Measurements from ENCODE around the gene EXOC6B.
"Not testable (repeated sequence)": the region's sequence is repeated elsewhere in the genome, so short reads cannot be mapped to it uniquely, and the experiment has no call there.

Gene EXOC6B

DNA sequence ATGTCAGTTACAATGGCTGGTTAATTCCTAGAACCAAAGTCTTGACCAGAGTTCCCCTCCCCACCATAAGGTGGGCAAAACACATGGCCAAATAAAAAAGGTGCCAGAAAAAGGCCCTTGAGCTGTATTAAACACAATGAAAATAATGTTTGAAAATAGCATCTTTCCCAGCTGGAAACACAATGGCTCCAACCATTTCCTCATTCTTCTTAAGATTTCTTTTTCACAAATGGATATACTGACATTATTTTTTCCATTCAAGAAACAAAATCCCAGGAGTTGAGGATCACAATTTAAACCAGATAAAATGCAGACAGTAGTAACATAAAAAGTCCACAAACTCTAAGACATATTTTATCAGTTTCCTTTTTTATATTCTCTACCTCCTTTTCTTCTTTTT, 143.8 kb downstream of the EXOC6B start:
- no peak for DNase-seq (ENCODE audit: low read depth, low spot score)

DNA sequence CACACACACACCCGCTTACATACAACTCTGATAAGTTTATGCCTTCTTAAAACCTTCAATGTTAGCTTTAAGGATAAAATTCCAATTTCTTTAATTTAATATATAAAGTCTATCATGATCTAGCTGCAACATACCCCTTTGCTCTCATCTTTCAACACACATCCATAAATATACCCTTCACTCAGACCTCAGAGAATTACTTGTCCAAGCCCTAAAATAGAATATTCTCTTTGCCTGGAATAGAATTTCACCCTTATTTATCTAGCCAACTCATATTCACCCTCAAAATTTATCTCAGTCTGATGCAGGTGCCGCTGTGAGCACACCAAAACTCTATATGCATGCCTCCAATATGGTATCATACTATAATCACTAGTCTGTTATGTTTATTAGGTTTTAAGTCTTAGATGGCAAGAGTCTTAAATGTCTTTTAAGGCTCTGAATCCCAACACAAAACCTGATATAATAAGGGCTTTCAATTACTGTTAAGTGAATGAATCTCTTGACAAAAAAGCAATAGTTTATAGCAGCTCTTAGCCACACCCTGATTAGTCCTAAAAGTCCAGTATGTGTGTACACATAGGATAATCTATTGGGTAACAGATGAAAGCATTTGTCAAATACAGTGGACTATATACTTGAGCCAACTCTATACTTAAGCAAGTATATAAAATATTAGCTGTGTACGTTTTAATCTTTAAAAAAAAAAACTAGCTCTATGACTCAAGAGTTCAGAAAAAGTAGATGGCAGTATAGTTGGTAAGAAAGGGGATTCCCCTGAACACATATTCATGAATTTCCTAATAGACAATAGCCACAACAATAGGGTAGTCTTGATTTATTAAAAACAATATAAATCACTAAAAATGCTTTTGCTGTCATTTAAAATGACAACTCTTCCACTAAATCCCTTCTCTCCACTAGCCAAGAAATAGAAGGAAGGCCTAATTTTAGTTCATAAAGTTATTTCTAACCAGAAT, 144.5 kb downstream of the EXOC6B start:
- DNase-seq (ENCODE audit: low read depth, low spot score), result no peak

DNA sequence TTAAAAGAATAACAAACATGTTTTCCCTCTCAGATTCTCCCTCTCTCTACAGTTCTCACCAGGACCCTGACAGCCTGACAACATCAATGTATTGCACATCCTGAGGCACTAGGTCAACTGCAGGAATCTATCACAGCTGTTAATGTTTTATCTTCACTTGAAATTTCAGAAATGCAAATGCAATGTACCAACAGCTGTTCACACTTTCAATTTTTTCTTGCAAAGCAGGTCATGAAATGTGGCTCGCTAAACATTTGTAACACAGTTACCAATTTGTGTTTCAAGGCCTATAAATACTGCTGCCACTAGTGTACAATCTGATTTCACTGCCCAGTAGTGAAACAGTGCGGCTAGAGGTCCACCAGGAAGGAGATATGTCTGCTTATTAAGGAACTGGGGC, 147.8 kb downstream of the EXOC6B start:
- no peak for DNase-seq (ENCODE audit: low read depth, low spot score)

DNA sequence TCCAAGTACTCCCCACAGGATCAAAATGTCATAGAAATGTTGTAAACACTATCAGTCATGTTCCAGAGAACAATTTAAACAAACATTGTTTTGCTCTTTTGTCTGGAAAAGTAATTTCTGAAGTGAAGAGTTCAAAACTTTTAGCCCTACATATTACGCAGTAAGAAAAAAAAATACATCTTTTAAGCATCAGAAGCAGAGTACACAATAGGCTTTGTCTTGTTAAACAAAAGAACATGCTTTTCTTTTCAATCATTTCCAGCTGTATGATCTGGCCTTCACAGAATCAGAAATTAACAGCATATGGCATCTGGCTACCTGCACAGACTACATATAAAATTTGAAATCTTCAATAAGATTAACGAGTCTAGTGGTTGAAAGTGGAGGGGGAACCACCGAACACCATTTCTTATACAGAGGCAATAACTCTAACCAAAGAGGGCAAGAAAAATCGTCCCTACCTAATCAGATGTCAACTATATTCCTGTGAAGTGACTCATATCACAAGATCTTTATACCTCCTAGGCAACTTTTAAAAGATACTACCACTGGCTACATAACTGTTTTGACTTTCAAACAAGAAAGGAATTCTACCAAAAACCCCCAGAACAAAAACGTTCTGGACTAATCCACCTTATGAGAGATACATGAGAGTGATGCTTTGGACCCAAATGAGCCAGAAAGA, 149.3 kb downstream of the EXOC6B start:
- no peak for DNase-seq (ENCODE audit: low read depth, low spot score)

DNA sequence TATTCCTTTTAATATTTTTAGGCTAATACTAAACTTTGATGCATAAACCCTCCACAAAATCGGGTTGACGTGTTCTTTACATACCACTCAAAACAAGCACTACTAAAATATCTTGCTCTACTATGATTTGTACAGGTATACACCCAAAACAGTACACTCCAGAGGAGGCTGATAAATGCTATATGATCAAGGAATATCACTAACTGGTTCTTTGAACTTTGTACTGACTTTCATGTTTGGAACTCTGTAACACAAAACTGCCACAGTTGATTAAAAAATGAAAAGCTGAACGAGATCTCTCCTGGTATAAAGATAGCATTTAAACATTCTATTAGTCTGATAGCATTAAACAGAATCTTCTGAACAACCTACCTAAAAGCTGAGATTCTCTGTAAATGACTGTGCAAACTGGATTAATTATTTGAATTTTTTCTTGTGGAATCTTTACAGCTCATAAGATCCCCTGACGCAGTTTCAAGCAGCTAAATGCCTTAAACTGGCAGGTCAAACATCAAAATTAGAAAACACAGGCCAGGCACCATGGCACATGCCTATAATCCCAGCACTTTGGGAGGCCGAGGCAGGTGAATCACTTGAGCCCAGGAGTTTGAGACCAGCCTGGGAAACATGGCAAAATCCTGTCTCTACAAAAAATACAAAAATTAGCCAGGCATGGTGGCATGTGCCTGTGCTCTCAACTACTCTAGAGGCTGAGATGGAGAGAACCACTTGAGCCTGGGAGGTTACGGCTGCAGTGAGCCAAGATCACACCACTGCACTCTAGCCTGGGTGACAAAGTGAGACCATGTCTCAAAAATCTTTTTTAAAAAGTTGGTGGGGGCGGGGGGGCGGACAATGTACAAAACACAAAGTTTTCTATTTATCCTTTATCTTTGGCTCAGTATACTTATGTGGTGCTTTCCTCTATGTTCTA, 150.6 kb downstream of the EXOC6B start:
- no peak for DNase-seq (ENCODE audit: low read depth, low spot score)

DNA sequence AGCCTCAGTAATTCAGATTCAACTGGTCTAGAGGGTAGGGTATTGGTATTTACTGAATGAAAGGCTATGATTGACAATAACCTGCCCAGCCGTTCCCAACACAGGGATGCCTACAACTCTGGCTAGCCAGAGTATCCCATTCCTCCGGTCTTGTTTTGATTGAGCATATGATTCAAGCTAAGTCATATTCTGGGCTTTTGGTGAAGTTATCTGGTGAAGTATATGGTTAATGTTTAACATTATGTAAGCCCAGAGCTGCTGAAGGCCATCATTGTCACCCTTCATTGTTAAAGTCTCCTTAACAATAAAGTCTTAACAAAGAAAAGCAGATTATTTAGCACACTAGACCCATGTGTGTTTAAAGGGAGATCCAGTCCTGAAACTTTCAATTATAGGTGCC, 152.6 kb downstream of the EXOC6B start:
- no peak for DNase-seq (ENCODE audit: low read depth, low spot score)

DNA sequence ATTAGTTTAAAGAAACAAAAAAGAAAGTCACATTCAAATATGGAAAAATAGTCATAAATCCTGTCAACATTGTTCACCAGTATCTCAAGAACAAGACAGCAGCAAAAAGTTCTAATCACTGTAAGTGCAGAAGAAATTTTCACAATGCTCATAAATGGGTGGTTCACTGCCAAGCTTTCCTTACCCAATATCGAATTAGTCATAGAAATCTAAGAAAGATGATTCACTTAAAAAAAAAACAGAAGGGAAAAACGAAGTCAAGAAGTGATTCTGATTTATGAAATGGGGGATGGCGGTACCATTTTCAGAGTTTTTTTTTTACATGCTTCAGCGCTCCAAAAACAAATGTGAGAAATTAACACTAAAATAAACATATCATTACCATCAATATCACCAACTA, 156.7 kb downstream of the EXOC6B start:
- no peak for DNase-seq (ENCODE audit: low read depth, low spot score)

DNA sequence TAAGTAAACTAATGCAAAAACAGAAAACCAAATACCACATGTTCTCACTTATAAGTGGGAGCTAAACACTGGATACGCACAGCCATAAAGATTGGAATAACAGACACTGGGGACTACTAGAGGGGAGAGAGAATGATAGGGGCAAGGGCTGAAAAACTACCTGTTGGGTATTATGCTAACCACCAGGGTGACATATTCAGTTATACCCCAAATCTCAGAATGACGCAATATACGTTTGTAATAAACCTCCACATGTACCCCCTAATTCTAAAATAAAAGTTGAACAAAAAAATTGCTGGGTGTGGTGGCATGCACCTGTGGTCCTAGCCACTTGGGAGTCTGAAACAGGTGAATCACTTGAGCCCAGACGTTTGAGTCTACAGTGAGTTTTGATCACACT, 157.2 kb downstream of the EXOC6B start:
- no peak for DNase-seq (ENCODE audit: low read depth, low spot score)

DNA sequence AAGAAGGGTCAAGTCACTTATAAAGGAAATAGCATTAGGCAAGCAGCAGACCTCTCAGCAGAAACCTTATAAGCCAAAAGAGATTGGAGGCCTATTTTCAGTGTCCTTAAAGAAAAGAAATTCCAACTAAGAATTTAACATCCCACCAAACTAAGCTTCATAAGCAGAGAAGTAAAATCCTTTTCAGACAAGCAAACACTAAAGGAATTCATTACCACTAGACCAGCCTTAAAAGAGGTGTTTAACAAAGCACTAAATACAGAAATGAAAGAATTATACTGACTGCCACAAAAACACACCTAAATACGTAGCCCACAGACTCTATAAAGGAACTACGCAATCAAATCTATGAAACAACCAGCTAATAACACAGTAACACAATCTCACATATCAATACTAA, 160.4 kb downstream of the EXOC6B start:
- DNase-seq (ENCODE audit: low read depth, low spot score), result no peak

DNA sequence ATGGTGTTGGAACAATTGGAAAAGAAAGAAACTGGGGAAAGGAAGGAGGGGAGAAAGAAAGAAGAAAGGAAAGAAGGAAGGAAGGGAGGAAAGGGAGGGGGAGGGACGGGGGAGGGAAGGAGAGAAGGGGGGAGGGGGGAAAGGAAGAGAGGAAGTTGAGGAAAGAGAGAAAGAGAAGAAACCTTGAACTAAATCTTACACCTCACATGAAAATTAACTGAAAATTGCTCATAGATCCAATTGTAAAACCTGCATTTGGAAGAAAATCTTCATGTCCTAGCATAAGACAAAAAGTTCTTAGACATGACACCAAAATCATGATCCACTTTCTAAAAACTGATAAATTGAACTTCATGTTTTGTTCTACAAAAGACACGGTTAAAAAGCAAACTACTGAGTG, 163.8 kb downstream of the EXOC6B start:
- no peak for DNase-seq (ENCODE audit: low read depth, low spot score)

DNA sequence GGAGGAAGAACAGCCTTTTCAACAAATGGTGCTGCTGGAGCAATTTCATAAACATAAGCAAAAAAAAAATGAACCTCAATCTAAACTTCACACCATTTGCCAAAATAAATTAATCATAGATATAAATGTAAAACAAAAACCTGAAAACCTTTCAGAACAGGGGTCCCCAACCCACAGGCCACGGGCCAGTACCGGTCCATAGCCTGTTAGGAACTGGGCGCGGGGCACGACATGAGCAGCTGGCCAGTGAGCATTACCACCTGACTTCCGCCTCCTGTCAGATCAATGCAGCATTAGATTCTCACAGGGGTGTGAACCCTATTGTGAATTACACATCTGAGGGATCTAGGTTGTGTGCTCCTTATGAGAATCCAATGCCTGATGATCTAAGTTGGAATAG, 176.0 kb downstream of the EXOC6B start:
- no peak for DNase-seq (ENCODE audit: low read depth, low spot score)

DNA sequence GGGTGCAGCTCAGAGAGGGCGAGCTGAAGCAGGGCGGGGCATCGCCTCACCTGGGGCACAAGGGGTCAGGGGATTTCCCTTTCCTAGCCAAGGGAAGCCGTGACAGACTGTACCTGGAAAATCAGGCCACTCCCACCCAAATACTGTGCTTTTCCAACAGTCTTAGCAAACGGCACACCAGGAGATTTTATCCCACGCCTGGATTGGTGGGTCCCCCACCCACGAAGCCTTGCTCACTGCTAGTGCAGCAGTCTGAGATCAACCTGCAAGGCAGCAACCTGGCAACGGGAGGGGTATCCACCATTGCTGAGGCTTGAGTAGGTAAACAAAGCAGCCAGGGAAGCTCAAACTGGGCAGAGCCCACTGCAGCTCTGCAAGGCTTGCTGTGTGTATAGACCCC, 184.6 kb downstream of the EXOC6B start:
- not testable (repeated sequence) for DNase-seq (ENCODE audit: low read depth, low spot score)

DNA sequence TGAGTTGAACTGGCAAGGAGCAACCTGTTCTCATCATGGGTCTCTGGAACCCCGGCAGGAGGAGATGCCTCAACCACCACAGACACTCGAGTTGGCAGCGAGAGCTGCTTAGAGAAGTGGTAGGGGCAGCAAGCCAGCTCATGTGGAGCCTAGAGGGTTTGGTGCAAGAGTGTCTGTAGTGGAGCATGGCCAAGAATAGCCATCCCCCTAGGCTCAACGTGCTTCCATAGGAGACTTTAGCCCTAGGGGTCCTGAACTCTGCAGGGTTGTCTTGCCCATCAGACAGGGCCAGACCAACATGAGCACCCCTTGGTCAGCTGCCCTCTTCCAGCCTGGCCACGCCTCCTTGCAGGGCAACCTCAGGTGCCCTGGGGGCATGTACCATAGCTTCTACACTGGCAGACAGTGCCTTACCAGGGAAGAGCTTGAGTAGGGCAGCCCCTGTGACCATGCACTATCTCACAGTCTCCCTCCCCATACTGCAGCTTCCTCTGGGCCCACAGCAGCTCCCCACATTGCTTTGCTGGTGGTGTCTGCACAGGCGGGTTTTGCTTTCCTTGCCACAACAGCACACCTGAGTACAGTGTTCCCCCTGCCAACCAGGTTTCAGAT, 187.1 kb downstream of the EXOC6B start:
- no peak for DNase-seq (ENCODE audit: low read depth, low spot score)

DNA sequence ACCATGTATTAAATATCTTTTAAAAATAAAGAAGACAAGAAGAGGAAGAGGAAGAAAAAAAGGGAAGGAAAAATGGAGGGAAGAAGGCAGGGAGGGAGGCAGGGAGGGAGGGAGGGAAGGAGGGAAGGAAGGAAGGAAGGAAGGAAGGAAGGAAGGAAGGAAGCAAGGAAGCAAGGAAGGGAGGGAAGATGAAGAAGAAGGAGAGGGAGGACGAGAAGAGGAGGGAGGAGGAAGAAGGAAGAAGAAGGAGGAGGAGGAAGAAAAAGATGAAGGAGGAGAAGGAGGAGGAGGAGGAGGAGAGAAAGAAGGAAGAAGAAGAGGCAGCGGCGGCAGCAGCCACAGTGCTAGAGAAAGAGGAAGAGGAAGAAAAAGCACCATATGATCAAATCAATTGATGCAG, 189.6 kb downstream of the EXOC6B start:
- no peak for DNase-seq (ENCODE audit: low read depth, low spot score)

DNA sequence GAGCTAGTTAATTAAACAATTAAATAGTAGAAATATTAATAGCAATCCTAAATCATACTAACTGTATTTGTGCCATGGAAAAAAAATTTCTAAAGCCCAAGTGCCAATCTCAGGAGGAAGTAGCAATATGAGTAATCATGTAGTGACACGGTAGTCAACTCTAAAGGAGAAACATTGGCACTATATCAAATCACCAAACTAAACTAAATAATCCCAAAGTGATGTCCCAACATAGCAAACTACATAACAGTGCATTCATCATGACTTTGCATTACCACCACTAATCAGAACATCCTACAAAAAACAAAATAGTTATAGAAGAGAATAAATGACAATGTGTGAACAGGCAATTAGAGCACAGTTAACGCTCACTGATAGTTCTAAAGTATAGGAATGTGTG, 195.1 kb downstream of the EXOC6B start:
- DNase-seq (ENCODE audit: low read depth, low spot score), result no peak

DNA sequence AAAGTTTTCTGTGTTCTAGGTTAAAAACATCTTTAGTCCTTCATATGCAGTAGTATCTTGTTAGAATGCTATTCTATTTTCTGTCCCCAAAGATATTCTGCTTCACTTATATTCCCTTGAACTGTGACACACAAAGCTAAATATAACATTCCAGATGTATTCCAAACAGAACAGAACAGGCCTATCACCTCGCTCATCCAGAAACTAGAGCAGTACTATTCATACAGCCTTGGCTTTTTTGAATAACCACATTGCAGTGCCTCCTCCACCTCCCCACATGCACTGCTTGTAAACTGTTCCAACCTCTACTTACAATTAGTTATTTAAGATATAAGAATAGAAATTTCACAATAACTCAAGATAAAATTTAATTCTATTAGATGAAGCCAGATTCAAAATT, 196.8 kb downstream of the EXOC6B start:
- no peak for DNase-seq (ENCODE audit: low read depth, low spot score)

DNA sequence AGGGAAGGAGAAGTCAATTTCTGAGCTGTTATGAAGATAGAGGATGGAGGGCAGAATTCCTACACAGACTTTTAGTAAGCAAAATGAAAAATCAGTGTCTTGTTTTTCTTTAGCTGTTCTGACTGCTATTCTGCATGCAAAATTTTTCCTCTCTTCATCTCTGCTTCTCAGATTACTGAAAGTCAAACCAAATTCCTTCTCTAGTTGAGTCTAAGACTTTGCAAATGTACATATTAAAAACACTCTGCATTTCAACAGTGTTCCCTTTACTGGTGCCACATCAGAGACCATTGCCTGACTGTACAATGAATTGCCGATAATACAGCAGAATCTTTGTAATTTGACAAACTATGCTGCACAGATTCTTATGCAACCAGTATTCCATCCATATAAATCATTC, 198.8 kb downstream of the EXOC6B start:
- no peak for DNase-seq (ENCODE audit: low read depth, low spot score)

DNA sequence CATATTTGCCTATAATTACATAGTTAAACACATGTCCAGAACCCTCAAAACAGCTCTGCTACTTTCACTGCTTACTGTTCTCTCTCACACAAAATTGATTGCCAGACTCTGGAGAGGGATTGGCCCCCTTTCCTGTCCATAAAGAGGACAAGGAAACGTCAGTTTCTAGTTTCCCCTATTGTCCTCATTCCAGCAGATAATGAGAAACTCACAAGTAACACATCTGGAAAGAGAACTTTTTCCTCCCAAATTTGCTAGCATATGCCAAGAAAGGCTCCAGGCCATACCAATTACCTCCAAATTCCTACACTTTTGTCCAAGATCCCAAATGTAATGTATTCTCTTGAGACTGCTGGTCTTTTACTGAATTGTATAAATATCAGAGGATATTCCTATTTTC, 200.5 kb downstream of the EXOC6B start:
- DNase-seq (ENCODE audit: low read depth, low spot score), result no peak

DNA sequence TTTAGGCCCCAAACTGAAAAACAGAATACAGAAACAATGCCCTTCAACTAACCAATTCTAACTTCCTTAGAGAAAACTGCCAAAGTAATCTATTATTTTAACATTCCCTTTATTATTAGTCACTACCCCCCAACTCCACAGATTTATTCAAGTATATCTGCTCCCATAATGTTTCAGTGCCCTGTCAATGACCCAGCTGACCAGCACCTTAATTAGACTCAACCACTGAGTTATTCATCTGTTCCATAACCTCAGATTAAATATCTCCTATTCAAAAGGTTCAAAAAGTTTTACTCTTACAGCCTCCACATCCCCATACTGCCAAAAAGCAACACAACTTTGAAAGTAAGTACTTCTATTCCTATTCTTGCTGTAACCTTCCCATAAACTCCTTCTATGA, 202.4 kb downstream of the EXOC6B start:
- DNase-seq (ENCODE audit: low read depth, low spot score), result no peak

DNA sequence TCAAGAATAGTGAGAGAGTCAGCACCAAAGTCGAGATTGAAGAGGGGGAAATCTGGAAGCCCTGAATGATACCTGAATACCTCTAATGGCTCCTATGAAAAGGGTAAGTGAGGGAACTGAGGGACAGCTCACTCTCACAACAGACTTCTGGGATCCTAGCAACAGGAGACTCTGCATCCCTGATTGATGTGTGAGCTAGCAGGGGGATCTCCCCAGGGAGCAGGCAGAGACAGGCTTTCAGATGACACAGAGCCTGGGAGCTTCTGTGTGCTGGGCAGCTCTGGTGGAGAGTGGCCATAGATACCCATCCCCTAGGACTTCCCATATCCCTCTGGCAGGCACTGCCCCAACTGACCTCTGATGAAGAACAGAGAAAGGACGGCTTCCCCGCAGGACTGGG, 206.2 kb downstream of the EXOC6B start:
- no peak for DNase-seq (ENCODE audit: low read depth, low spot score)

DNA sequence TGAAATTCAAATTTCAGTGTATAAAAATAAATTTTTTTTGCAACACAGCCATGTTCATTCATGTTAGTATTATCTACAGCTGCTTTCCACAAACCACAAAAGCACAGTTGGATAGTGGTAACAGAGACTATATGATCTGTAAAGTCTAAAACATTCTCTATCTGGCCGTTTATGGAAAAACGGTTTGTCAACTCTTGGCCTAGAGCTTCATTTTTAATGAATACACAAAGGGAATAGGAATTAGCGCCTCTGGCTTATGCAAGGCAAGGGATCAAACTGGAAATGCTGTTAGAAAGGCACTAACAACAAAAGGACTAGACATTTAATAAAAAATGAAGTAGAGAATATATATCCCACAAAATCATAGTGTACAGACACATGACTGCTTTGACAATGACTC, 211.9 kb downstream of the EXOC6B start:
- DNase-seq (ENCODE audit: low read depth, low spot score), result no peak
